ENCODE measurements around the gene TNFRSF17.

- TF ChIP-seq, protein P1, sequence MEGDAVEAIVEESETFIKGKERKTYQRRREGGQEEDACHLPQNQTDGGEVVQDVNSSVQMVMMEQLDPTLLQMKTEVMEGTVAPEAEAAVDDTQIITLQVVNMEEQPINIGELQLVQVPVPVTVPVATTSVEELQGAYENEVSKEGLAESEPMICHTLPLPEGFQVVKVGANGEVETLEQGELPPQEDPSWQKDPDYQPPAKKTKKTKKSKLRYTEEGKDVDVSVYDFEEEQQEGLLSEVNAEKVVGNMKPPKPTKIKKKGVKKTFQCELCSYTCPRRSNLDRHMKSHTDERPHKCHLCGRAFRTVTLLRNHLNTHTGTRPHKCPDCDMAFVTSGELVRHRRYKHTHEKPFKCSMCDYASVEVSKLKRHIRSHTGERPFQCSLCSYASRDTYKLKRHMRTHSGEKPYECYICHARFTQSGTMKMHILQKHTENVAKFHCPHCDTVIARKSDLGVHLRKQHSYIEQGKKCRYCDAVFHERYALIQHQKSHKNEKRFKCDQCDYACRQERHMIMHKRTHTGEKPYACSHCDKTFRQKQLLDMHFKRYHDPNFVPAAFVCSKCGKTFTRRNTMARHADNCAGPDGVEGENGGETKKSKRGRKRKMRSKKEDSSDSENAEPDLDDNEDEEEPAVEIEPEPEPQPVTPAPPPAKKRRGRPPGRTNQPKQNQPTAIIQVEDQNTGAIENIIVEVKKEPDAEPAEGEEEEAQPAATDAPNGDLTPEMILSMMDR (IDR thresholded peaks at IDR 0.05; ENCODE audit: borderline replicate concordance, extremely low read depth, low read length, poor library complexity, severe bottlenecking) = no peak
- no peak for TF ChIP-seq EZH2 (IDR thresholded peaks at IDR 0.05; ENCODE audit: borderline replicate concordance, low read depth, low read length, severe bottlenecking)
Measured at GRCh38 chr16:11996433-11997330, 31.7 kb downstream of the TNFRSF17 start.
